Measurements from ENCODE around the gene WDR12. TPM values are rescaled to one million over a fixed set of nuclear protein-coding genes. Genes with fewer than 3 reads are reported as not detected.
A peak's percentile ranks its signal among the peaks of the same experiment; 100 is the strongest.
"Not testable (repeated sequence)": the region's sequence is repeated elsewhere in the genome, so short reads cannot be mapped to it uniquely, and the experiment has no call there.

WDR12 gene
- total RNA-seq, result 10 to 100 TPM; 11.5 to 32.8 (median 19.3) TPM

GRCh38 chr2:202911512-202912341 is at the start of gene WDR12, which contains the start of gene CARF:
TSS of gene WDR12 (minus strand) at chr2:202911673. CDS start at chr2:202911476, 197 bp downstream.
TSS of gene CARF (plus strand) at chr2:202912275. CDS start at chr2:202941903, 29,628 bp downstream.
- H3K9me3 ChIP-seq, result no peaks in the 10 kb centered on the region
- H3K4me3 ChIP-seq, result peak within 1 kb of the TSS; percentile 56 to 80 (median 76)
- DNase-seq (ENCODE audit: low spot score in 2 of 2), result peak; percentile 80 to 85
- H3K4me1 ChIP-seq, result peaks cover 0 to 4% of the 10 kb centered on the region in 2 donors
- TF ChIP-seq CTCF (IDR thresholded peaks at IDR 0.05) (no peak), POLR2AphosphoS5 (IDR thresholded peaks at IDR 0.05) (peak; percentile 66 to 82 (median 76)), POLR2A (IDR thresholded peaks at IDR 0.05) (peak; percentile 70)
- no peaks in the 10 kb centered on the region for H3K36me3 ChIP-seq
- intact Hi-C loops (cut with DNase I; ENCODE audit: low total_unique reads), result no loop called here
- no peaks in the 10 kb centered on the region for H3K27me3 ChIP-seq
- peak within 1 kb of the TSS; percentile 85 to 87 for H3K27ac ChIP-seq

- DNase-seq (ENCODE audit: low spot score in 2 of 2), result no peak
- Histone ChIP-seq H3K4me3 (no peak overlapping the region), H3K36me3 (peaks cover 4% of the 10 kb centered on the region), H3K27me3 (no peaks in the 10 kb centered on the region), H3K9me3 (no peaks in the 10 kb centered on the region), H3K4me1 (no peaks in the 10 kb centered on the region), H3K27ac (no peak overlapping the region)
- no peak for TF ChIP-seq POLR2AphosphoS5 (IDR thresholded peaks at IDR 0.05)
- no peak for TF ChIP-seq POLR2A (IDR thresholded peaks at IDR 0.05)
- TF ChIP-seq CTCF (IDR thresholded peaks at IDR 0.05), result no peak
- intact Hi-C loops (cut with DNase I; ENCODE audit: low total_unique reads), result no loop called here
Measured at GRCh38 chr2:202960524-202960923, 49.1 kb upstream of the WDR12 start.

- no peak overlapping the region for H3K27ac ChIP-seq
- H3K27me3 ChIP-seq, result no peaks in the 10 kb centered on the region
- H3K9me3 ChIP-seq, result peaks cover 0 to 8% of the 10 kb centered on the region in 2 donors
- no peak for DNase-seq (ENCODE audit: low spot score in 2 of 2)
- H3K36me3 ChIP-seq, result peaks cover 4% of the 10 kb centered on the region
- no peak overlapping the region for H3K4me3 ChIP-seq
- no peaks in the 10 kb centered on the region for H3K4me1 ChIP-seq
- TF ChIP-seq POLR2A (IDR thresholded peaks at IDR 0.05), result no peak
- TF ChIP-seq CTCF (IDR thresholded peaks at IDR 0.05), result no peak
- TF ChIP-seq POLR2AphosphoS5 (IDR thresholded peaks at IDR 0.05), result no peak
- intact Hi-C loops (cut with DNase I; ENCODE audit: low total_unique reads), result no loop called here
Measured at GRCh38 chr2:202950592-202950991, 39.1 kb upstream of the WDR12 start.

GRCh38 chr2:202949333-202949732 is 37.9 kb upstream of the WDR12 start:
- H3K36me3 ChIP-seq; intact Hi-C loops (cut with DNase I; ENCODE audit: low total_unique reads); H3K27me3 ChIP-seq; H3K9me3 ChIP-seq; H3K4me1 ChIP-seq; H3K27ac ChIP-seq; H3K4me3 ChIP-seq; DNase-seq (ENCODE audit: low spot score in 2 of 2): not testable (repeated sequence)

GRCh38 chr2:202945497-202945896 is 34.0 kb upstream of the WDR12 start:
- Histone ChIP-seq H3K27ac (no peak overlapping the region), H3K4me1 (no peaks in the 10 kb centered on the region), H3K36me3 (peaks cover 3% of the 10 kb centered on the region), H3K9me3 (peaks cover 0 to 8% of the 10 kb centered on the region in 2 donors), H3K4me3 (no peak overlapping the region), H3K27me3 (no peaks in the 10 kb centered on the region)
- no peak for DNase-seq (ENCODE audit: low spot score in 2 of 2)
- intact Hi-C loops (cut with DNase I; ENCODE audit: low total_unique reads), result no loop called here
- TF ChIP-seq POLR2A (IDR thresholded peaks at IDR 0.05) (no peak), POLR2AphosphoS5 (IDR thresholded peaks at IDR 0.05) (no peak), CTCF (IDR thresholded peaks at IDR 0.05) (no peak)
